SIG-M5 treated with dmso at 0.1 percent for 504 hours (cell line): Measurements from ENCODE around the gene CRISP2.
A peak's percentile ranks its signal among the peaks of the same experiment; 100 is the strongest.
"Not testable (repeated sequence)": the region's sequence is repeated elsewhere in the genome, so short reads cannot be mapped to it uniquely, and the experiment has no call there.

Experiments used
- DNase-seq: peaks from one replicate; lab custom pipeline; 2025; ENCODE audit not compliant: unreplicated experiment; lab: John Stamatoyannopoulos, UW

The CRISP2 gene, protein sequence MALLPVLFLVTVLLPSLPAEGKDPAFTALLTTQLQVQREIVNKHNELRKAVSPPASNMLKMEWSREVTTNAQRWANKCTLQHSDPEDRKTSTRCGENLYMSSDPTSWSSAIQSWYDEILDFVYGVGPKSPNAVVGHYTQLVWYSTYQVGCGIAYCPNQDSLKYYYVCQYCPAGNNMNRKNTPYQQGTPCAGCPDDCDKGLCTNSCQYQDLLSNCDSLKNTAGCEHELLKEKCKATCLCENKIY

DNA sequence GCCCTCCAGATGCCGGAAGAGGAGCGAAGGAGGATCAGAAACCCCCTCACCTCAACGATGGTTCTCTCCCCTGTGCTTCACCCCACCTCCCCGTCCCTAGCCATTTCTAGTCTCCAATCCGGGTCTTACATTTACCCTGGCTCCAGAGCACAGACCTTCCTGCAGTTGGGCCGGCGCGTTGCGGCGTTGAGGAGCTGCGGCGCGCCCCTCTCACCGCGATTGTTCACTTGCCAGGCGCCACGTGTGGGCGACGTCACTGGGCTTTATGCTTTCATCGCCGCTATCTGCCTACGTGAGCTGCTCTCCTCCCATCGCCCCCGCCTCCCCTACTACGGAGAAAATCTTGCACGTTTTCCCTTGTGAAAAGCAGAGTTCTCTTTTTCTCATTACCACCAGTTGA, at the start of gene CRISP2:
Gene CRISP2, minus strand, starts transcription at position 198 of the 400 bp plus-strand sequence. CDS start 4,347 bp downstream, outside the sequence.
- no peak for DNase-seq

DNA sequence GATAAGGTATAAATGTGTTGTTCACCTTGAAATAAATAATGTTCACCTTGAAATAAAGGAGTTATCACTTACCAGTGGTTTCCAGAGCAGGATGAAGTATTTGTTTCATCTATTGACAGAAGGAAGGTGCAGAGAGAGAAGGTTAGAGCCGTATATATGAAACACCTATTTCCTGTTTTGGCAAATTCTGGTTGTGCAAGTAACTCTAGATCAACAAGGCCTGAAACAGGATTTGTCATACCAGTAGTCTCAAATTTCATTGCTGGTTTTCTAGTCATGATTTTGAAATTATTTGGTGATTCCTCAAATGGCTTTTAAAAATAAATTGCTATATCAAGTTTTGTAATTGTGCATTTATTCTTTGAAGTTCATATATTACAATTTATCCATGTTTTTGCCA, 30.9 kb upstream of the CRISP2 start, which contains the start of gene CRISP3:
Gene CRISP3, minus strand, starts transcription at position 130 of the 400 bp plus-strand sequence. Its CDS starts 21 bp downstream, at position 109.
- DNase-seq, result peak; percentile 11

DNA sequence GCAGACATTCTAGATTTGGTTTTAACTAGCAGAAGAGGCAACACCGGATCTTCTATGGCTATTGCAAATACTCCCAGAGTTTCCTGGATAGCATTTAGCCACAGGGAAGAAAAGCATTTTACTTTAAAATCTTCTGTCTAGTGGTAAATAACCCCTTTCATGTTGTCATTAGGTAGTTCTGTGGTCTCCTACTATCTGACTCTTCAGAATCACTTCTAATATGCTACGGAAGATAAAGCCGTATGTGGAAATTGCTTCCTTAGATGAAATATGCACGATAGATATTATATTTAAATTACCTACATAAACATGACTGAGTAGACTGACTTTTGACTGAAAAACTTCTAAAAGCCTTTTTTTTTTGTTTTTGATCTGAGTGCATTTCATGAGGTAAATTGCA, 30.1 kb upstream of the CRISP2 start:
- DNase-seq, result no peak

DNA sequence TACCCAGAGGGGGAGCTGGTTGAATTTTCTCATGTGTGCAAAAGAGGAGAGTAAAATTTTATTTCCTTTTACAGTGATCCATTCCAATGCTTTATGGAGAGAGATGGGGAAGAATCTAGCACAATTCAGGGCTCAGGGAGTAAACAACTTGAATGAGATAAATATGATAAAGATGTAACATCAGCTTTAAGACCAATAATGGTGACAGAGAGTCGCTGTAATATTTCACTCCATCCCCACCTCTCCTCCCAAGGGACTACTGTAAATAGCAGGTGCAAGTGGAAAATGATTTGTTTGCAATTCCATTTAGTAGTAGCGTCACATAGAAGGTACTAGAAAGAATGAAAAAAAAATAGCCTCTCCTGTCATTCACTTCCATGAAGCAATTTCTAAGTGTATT, 26.1 kb upstream of the CRISP2 start:
- DNase-seq, result no peak

DNA sequence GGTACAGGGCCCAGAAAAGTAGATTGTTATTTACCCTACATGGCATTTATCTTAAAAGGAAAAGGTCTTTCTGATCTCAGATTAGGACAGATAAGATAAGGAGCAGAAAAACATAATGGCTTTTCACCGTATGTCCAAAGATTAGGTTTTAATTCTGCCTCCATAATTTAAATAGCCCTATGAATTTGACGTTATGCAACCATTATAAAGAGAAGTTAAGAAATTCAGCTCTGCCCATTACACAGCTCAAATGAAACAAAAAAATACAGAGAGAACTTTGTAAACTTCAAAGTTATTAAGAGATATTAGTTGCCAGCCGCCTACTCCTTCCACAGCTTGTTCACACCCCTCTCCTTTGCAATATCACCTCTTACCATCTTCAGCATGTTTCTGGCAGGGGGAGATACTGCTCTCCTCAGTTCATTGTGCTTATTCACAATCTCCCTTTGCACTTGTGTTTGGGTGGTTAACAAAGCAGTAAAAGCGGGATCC, 22.7 kb upstream of the CRISP2 start:
- DNase-seq, result no peak

DNA sequence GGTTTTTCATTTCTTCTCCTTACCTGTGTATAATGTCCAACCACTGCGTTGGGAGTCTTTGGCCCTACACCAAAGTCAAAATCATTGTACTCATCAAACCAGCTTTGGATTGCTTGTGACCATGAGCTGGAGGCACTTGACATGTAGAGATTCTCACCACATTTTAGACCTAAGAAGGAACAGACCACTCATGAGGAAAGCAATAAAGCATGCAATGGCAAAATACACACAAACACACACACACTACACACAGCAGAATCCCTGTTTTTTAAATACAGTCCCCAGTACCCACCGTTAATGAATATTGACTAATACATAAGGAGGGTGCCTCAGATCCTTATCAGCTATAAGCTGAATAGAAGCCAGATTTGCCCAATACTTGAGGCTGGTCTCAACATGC, 20.3 kb upstream of the CRISP2 start:
- DNase-seq, result no peak

DNA sequence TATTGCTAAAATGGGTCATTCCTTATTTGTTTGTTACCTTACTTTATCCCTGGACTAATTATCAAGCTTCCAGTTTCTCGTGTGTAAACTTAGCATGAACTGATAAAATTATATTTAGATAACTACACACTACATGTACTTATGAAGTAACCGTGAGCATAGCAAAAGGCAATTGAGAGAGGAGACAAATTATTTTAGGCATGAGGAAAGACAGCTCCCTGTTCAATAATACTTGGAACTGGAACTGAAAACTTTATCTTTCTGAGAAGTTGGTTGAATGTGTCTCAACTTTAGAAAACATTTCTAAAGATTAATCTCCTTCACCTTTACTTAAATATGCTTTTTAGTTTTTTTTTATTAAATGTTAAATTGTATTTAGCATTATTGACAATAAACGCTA, 19.4 kb upstream of the CRISP2 start:
- DNase-seq, result no peak

DNA sequence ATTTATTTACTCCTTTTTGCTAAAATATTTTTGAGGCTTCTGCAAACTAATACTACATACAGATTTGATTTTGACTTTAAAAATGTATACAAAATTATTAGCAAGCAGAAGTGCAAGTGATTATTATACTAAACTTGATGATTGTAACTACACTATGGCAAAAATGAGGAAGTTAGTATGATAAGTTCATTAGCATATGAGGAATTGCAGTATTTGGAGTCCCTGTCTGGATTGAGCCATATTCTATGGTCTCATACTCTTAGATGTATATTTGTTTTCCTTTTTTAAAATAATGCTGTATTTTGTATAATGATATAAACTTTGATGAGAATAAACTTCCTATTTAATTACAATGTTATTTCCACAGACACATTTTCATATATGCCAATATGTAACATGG, 16.9 kb upstream of the CRISP2 start:
- no peak for DNase-seq

DNA sequence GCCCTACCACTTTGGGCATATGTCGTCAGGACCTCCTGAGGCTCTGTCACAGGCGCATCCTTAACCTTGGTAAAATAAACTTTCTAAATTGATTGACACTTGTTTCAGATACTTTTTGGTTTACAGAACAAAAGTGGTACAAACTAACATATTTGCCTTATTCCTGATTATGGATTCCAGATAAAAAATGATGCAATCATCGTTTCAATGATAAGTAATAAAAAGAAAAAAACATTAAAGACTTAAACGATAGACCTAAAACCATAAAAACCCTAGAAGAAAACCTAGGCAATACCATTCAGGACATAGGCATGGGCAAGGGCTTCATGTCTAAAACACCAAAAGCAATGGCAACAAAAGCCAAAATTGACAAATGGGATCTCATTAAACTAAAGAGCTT, 10.6 kb upstream of the CRISP2 start:
- DNase-seq, result not testable (repeated sequence)

DNA sequence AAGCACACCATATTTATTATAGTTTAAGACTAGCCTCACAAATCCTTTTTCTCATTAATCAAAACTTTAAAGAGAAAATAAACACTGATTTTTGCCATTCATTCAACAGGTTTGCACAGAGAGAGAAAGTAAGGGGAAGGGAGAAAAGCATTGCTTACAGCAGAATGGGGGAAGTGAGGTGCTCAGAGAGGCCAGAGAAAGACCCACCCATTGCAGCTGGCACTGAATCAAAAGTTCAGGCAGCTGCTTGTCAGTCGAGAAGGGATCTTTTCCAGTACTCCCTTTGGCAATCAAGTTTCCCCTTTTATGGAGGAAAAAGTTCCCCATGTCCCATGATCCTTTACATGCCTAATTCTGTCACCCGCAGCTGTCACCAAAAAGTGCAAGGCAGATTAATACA, 8.0 kb upstream of the CRISP2 start:
- DNase-seq, result no peak

DNA sequence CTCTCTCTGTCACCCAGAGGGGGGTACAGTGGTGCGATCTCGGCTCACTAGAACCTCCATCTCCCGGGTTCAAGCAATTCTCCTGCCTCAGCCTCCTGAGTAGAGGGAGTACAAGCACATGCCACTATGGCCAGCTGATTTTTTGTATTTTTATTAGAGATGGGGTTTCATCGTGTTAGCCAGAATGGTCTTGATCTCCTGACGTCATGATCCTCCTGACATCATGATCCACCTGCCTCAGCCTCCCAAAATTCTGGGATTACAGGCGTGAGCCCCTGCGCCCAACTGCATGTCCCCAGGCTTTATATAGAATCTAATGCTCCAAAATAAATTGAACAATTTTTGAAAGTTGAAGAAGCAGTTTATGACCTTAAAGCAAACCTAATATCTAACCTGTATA, 7.0 kb upstream of the CRISP2 start:
- no peak for DNase-seq

DNA sequence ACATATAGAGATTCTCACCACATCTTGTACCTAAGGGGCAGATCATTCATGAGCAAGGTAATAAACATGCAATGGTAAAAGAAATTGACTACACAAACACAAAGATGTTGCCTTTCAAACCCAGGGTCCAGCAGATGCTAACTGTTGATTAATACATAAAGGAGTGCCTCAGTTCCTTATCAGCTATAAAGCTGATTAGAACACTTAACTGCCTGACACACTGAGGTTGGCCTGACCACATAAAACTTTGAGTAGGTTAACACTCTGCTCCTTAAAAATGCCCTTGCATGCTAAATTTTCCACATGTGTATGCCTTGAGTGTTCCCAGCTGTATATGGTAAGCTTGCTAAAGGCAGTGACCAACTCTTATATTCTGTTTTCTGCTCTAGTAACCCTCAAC, 14.9 kb downstream of the CRISP2 start:
- DNase-seq, result no peak

DNA sequence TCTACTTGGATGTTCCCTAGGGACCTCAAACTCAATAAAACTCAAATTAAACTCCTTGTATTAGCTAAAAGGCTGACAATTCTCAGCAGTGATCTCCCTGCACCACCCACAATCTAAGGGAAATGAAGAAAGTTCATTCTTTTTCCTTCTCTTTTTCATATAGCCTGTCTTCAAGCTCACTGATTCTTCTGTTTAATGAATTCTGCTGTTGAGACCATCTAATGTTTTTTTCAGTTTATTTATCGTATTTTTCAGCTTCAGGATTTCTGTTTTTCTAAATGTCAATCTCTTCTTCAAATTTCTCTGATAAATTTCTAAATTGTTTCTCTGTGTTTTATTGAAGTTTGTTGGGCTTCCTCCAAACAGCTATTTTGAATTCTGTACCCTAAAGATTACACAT, 19.8 kb downstream of the CRISP2 start:
- no peak for DNase-seq

DNA sequence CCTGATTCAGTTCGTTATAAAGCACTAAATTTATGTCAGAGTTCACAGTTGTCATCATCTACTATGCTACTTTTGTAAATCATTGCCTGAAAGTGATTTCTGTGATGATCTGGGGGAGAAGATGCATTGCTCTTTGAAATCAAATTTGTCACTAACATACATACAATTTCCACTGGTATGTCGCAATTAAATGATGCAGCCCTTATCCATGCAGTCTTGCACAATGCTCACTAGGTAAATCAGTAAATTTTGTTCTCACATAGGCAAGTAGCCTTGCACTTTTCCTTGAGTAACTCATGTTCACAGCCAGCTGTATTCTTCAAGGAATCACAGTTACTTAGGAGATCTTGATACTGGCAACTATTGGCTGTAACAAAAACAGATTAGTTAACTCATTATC, 20.8 kb downstream of the CRISP2 start:
- no peak for DNase-seq

DNA sequence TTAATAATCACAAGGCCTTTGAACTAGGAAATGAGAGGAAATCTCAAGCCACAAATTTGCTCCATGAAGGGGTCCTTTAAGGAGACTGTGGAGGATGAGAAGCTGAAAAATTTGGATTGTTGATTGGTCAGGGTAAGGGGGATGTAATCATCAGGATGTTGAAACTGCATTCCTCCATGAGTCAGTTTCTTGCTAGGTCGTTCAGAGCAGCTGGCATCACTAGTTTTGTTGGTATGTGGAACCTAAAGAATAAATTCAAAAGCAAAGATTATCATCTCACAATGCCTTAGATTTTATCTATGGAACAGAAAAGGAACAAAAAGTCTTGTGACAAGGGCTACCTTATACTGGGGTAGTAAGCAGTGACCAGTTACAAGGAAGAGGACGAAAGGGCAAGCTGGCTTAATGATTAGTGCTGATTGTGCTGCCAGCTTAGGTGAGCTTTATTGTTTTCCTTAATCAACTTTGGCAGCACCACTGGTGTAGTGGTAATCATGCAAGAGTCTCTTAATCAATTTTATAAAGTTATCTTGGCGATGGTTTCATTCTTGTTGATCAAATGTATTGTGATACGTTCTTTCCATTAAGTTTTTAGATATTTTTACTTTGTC, 36.6 kb downstream of the CRISP2 start:
- peak; percentile 5 for DNase-seq

DNA sequence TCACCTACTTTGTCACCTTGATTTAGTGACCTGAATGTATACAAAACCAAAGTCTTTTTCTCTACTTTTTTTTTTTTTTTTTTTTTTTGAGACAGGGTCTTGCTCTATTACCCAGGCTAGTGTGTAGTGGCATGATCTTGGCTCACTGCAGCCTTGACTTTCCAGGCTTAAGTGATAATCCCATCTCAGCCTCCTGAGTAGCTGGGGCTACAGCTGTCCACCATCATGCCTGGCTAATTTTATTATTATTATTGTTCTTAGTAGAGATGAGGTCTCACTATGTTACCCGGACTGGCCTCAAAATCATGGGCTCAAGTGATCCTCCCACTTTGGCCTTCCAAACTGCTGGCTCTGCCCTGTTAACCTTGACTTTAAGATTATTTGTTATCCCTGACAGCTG, 37.5 kb downstream of the CRISP2 start:
- no peak for DNase-seq

DNA sequence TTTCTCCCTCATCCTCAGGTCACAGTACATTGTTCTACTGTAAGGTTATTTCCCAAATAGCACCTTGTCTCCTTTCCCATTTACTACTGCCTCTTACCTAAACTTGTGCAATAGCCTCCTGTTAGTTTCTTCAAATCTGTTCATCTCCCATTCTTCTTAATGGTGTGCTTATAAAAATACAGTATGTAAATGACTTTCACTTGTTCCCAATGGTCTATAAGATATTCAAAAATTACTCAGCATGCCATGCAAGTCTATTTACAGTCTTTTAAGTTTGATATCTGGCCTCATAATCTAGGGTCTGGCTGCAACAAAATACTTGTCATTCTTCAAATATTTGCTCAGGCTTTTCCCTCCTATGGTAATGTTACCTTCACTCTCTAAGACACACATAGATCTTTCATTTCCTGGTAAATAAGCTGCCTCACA, 45.2 kb downstream of the CRISP2 start:
- peak; percentile 41 for DNase-seq

DNA sequence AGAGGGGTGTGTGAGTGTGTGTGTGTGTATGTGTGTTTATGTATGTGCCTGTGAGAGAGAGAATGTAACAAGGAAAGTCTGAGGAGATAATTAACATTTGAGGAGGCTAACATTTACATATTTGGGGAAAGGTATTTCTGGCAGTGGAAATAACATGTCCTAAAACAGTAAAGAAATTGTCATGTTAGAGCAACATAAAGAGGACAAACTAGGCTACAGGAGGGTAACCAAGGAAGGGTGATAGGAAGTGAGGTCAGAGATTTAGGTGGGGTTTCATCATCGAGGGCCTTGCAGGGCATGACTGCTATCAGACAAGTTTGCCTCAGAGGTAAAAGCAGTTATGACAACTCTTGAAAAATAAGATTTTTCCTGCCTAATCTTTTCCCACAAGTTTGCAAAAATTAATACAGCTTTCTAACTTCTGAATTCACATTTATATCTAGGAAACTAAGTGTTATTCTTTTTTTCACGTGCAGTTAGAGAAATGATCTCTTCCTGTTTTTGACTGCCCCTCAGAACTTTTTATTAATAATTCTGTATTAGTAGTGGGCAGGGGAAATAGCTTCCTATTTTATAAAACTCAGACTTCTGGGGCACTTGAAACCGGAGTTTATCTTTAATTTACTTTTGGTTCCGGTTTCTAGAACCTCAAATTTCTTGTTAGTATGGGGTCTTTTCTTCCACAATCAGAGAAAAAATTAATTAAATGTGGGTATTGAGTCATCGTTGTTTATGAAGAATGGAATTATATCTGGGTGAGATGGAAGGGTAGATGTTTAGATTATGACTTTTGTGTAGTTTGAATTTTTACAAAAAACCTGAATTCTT, 46.2 kb downstream of the CRISP2 start:
- DNase-seq, result no peak

DNA sequence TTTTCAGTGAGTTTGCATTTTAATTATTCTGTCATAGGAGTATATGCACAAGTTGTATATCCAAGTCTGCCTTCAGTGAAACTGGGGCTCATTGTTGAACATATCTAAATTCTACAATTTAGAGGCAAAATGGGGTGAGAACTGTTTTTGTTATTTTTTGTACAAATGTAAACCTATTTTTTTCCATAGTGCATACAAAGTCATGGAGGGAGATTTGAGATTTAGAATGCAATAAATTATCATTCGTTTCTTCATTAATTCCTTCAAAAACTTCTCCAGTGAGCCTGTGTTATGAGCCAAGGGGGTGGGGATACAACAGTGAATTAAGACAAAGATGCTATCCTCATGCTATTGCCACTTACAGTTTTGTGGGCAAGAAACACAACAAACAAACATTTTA, 46.9 kb downstream of the CRISP2 start:
- DNase-seq, result no peak

DNA sequence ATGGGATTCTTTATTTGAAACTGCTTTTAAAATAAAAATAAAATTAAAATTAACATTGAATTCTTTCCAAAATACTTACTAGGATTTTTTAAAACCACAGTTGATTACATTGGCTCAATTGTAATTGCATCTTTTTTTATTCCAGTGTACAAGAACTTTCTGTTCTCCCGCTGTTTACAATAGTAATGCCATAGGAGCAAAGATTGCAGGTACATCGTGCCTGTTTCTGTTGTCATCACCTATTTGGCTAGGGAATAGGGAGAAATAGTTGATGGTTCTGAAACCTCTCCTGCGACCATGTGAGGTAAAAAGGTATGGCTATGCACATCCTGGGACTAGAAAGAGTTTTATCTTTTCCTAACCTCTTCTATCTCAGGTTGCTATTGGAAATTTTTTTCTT, 48.5 kb downstream of the CRISP2 start:
- no peak for DNase-seq

DNA sequence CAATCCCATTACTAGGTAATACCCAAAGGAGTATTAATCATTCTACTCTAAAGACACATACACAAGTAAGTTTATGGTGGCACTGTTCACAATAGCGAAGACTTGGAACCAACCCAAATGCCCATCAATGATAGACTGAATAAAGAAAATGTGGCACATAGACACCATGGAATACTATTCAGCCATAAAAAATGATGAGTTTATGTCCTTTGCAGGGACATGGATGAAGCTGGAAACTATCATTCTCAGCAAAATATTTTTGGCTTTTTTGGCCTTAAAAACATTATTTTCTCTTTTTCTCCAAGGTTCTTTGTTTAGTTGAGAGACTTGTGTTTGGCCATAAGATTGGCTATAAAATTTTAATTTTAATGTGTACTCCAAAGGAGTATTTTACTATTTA, 49.3 kb downstream of the CRISP2 start:
- DNase-seq, result not testable (repeated sequence)

DNA sequence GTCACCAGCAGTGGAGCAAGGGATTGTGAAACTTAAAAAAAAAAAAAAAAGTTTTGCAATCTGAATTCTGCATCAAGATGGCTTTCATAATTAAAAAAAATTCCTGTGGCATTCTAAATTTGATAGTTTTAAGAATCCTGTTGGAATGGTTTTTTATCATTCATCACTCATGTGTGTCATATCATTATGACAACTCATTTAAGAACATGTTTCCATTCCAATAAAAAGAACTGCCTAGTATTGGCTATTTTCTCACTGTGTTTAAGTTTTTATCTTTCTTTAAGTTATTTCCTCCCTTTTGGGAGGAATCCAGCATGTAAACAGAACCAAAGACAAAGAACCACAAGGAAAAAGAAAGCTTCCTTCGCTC, 50.5 kb downstream of the CRISP2 start:
- no peak for DNase-seq
